Gastroesophageal sphincter (tissue), 4 donors: ENCODE measurements around the gene UBE2F. TPM values are rescaled to one million over a fixed set of nuclear protein-coding genes. Genes with fewer than 3 reads are reported as not detected.

ENCODE experiments used
- ATAC-seq: fragments of 150-250 bp; one replicate; pipeline ENCODE4 v1.9.1; 2016; ENCODE audit warnings: mild to moderate bottlenecking, moderate library complexity
- H3K27ac ChIP-seq, 4 donors: fragments of 200-600 bp; sonication (generic) in 3 of 4; 1 replicate in 3 of 4; 2 replicates in 1 of 4; pipeline ENCODE4 v1.5.1; 2016 to 2019
- H3K27me3 ChIP-seq: fragments of 200-600 bp; sonication (generic); one replicate; pipeline ENCODE4 v1.5.1; 2019
- H3K36me3 ChIP-seq, 2 donors: fragments of 200-600 bp; sonication (generic); one replicate each; pipeline ENCODE4 v1.5.1; 2019; ENCODE audit warnings: control low read depth in 1 of 2
- H3K4me1 ChIP-seq, 3 donors: fragments of 200-600 bp; sonication (generic); 1 replicate in 2 of 3; 2 replicates in 1 of 3; pipeline ENCODE4 v1.5.1; 2016 to 2019; ENCODE audit warnings: control low read depth in 2 of 3
- H3K4me3 ChIP-seq, 2 donors: fragments of 200-600 bp; sonication (generic); one replicate each; pipeline ENCODE4 v1.5.1; 2019; ENCODE audit warnings: mild to moderate bottlenecking in 1 of 2, moderate library complexity in 1 of 2
- H3K9me3 ChIP-seq, 3 donors: fragments of 200-600 bp; sonication (generic); one replicate each; pipeline ENCODE4 v1.5.1; 2017 to 2019; ENCODE audit warnings: control low read depth in 2 of 3
- CTCF ChIP-seq, 4 experiments: fragments of 200-600 bp in 2 of 4; fragments of 450-650 bp in 2 of 4; sonication (generic) in 1 of 4; IDR thresholded peaks; one replicate each; pipeline ENCODE4 v1.5.1; 2017 to 2019; ENCODE audit warnings: antibody characterized with exemption in 4 of 4, mild to moderate bottlenecking in 2 of 4, moderate library complexity in 2 of 4
- EP300 ChIP-seq: sonication (generic); formaldehyde crosslinking; IDR thresholded peaks from one replicate; pipeline ENCODE4 v1.6.1; 2017; ENCODE audit warnings: antibody characterized with exemption, mild to moderate bottlenecking
- POLR2A ChIP-seq, 2 donors: fragments of 450-650 bp; IDR thresholded peaks; one replicate each; pipeline ENCODE4 v1.6.1; 2017; ENCODE audit warnings: antibody characterized with exemption in 2 of 2, mild to moderate bottlenecking in 2 of 2, moderate library complexity in 1 of 2
- POLR2AphosphoS5 ChIP-seq: sonication (generic); formaldehyde crosslinking; IDR thresholded peaks from one replicate; pipeline ENCODE4 v1.6.1; 2017; ENCODE audit warnings: antibody characterized with exemption
- WGBS, 2 donors: methylation state at CpG; one replicate each; pipeline ENCODE4 v1.1.5; 2018; ENCODE audit warnings: low coverage in 1 of 2; 5-methylcytosine and 5-hydroxymethylcytosine counted together
- total RNA-seq, 4 donors: library from RNA; depleted of rRNA; stranded (reverse); fragments of >200 nt; gene quantifications; one replicate each; pipeline ENCODE4 v1.1.0, GENCODE V29; 2016

UBE2F gene
- total RNA-seq, 4 donors from 2014 or later, result 85.0 to 99.5 (median 96.3) TPM

GRCh38 chr2:238083919-238084318 is 117.1 kb downstream of the UBE2F start:
- 93 to 100% methylated on average over 1 to 4 of the region's 5 CpGs for WGBS, 2 donors
- TF ChIP-seq POLR2A (IDR thresholded peaks at IDR 0.05) (no peak), CTCF (IDR thresholded peaks at IDR 0.05) (no peak), EP300 (no peak), POLR2AphosphoS5 (no peak)

GRCh38 chr2:238084761-238085160 is 117.9 kb downstream of the UBE2F start:
- H3K9me3 ChIP-seq, result no peaks in the 10 kb centered on the region
- H3K36me3 ChIP-seq, result peaks cover 0 to 54% of the 10 kb centered on the region in 2 donors
- no peak for ATAC-seq
- H3K27me3 ChIP-seq, result no peaks in the 10 kb centered on the region
- TF ChIP-seq POLR2A (IDR thresholded peaks at IDR 0.05) (no peak), CTCF (IDR thresholded peaks at IDR 0.05) (no peak), EP300 (no peak), POLR2AphosphoS5 (no peak)
- no peaks in the 10 kb centered on the region for H3K4me1 ChIP-seq
- H3K4me3 ChIP-seq, result no peak overlapping the region
- no peak overlapping the region for H3K27ac ChIP-seq
- 89 to 96% methylated on average over 6 to 7 of the region's 7 CpGs for WGBS, 2 donors

More at GRCh38 chr2:238083919-238084318, 117.1 kb downstream of the UBE2F start:
- no peaks in the 10 kb centered on the region for H3K9me3 ChIP-seq
- no peak overlapping the region for H3K4me3 ChIP-seq
- peaks cover 0 to 54% of the 10 kb centered on the region in 2 donors for H3K36me3 ChIP-seq
- ATAC-seq, result no peak
- H3K27me3 ChIP-seq, result no peaks in the 10 kb centered on the region
- no peak overlapping the region for H3K27ac ChIP-seq
- H3K4me1 ChIP-seq, result no peaks in the 10 kb centered on the region

GRCh38 chr2:238085899-238086298 is 119.1 kb downstream of the UBE2F start:
- Histone ChIP-seq H3K4me3 (no peak overlapping the region), H3K36me3 (peaks cover 0 to 47% of the 10 kb centered on the region in 2 donors), H3K9me3 (no peaks in the 10 kb centered on the region), H3K27ac (no peak overlapping the region), H3K27me3 (no peaks in the 10 kb centered on the region), H3K4me1 (no peaks in the 10 kb centered on the region)
- TF ChIP-seq CTCF (IDR thresholded peaks at IDR 0.05), result no peak
- no peak for TF ChIP-seq POLR2AphosphoS5
- no peak for TF ChIP-seq EP300
- TF ChIP-seq POLR2A (IDR thresholded peaks at IDR 0.05), result no peak
- 90 to 94% methylated on average over 3 of the region's 3 CpGs for WGBS, 2 donors
- ATAC-seq, result no peak

GRCh38 chr2:238087211-238087610 is 120.4 kb downstream of the UBE2F start:
- Histone ChIP-seq H3K36me3 (peaks cover 0 to 43% of the 10 kb centered on the region in 2 donors), H3K9me3 (no peaks in the 10 kb centered on the region), H3K27ac (no peak overlapping the region), H3K4me3 (no peak overlapping the region), H3K27me3 (no peaks in the 10 kb centered on the region), H3K4me1 (no peaks in the 10 kb centered on the region)
- TF ChIP-seq EP300 (no peak), POLR2A (IDR thresholded peaks at IDR 0.05) (no peak), CTCF (IDR thresholded peaks at IDR 0.05) (no peak), POLR2AphosphoS5 (no peak)
- ATAC-seq, result no peak
- 60 to 97% methylated on average over 1 to 2 of the region's 2 CpGs for WGBS, 2 donors

- Histone ChIP-seq H3K36me3 (peaks cover 0 to 22% of the 10 kb centered on the region in 2 donors), H3K9me3 (no peaks in the 10 kb centered on the region), H3K27me3 (no peaks in the 10 kb centered on the region), H3K4me1 (no peaks in the 10 kb centered on the region), H3K27ac (no peak overlapping the region), H3K4me3 (no peak overlapping the region)
- TF ChIP-seq POLR2A (IDR thresholded peaks at IDR 0.05) (no peak), CTCF (IDR thresholded peaks at IDR 0.05) (no peak), POLR2AphosphoS5 (no peak), EP300 (no peak)
- WGBS, 2 donors, result 92 to 93% methylated on average over 3 to 4 of the region's 4 CpGs
- no peak for ATAC-seq
Observed at GRCh38 chr2:238090887-238091286, 124.1 kb downstream of the UBE2F start.
